NCI-H2029 (cell line): ENCODE measurements around the gene KRT72.

Source experiments
- DNase-seq: peaks from one replicate; lab custom pipeline; 2025; lab: John Stamatoyannopoulos, UW

Gene KRT72

DNA sequence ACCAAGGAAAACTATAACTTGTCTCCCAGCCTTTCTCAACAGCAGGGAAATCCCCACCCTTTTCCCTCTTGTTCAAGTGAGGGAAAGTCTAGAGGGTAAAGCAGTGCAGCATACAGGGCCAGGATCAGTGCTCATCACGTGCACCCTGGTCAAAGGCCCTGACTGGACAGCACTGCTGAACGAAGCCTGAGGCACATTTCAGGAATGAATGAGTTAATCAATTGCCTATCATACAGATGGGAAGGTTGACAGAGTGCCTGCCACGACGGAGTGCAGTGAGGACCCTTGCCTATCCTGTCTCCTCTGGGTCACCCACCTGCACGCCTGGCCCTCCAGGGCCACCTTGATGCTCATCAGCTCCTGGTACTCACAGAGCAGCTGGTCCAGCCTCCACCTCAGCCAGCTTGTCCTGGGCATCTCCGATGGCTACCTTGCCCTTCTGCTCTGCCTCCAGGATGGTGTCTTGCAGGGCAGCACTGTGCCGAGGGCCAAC, 28.8 kb upstream of the KRT72 start:
- DNase-seq: no peak

DNA sequence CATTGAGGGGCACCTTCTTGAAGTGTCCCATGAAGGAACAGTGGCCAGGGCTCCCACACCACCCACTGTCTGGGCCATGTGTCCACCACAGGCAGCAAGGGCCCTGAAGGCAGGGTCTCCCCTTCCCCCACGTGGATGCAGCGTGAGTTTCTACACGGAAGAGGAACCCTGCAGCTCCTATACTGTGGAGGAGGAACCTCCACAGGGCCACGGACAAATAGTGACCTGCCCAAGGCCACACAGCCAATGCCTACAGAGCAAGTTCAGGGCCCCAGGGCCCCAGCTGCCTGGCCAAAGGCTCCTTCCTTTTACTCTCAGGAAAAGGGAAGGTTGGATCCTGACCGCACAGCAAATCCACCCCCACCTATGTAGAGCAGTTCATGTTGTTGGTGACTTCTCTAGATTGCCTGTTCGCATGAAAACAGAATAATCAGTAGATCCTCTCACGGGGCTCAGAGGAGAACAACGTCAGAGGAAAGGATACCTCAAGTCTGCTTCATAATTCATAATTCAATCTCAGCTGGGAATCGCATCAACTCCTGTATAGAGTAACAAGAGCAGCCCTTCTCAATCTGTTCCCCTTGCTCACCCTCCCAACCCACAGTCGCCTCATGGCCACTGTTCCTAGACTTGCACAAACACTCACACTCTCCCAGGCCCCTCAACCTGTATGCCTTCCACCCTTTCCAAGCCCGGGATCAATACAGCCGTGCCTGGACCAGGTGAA, 28.2 kb upstream of the KRT72 start:
- DNase-seq: no peak

DNA sequence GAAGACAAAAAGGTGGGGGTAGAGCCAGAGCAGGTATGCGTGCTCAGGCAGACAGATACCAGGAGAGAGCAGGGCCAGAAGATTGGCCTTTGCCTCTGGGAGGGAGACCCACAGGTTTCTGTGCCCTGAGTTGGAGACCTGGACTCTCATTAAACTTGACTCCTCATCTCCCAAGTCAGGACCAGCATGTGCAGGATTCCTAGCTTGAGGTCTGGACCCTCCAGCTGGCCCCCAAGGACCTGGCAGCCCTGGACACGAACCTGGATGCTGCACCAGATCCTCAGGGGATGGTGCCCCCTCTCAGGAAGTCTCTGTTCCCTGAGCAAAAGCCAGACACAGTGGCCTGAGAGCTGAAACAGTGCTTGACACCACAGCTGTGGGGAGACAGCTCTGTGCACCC, 27.6 kb upstream of the KRT72 start:
- no peak for DNase-seq

DNA sequence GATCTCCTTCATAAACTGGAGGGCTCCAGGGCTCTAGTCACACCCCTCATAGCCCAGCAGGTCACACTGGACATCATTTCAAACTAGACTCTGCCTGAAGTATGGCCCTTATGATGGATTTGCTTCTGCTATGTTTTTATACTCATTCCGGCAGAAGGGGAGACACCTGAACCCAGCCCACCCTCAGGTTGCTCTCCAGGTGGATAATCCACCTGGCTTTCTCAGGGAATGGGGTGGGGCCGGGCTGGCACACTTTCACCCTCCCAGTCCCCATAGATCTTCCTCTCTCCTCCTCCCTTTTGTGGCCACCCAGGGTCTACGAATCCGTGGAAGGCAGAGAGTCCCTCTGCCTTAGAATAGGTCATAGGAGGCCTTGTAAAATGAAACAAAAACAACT, 26.8 kb upstream of the KRT72 start:
- no peak for DNase-seq

DNA sequence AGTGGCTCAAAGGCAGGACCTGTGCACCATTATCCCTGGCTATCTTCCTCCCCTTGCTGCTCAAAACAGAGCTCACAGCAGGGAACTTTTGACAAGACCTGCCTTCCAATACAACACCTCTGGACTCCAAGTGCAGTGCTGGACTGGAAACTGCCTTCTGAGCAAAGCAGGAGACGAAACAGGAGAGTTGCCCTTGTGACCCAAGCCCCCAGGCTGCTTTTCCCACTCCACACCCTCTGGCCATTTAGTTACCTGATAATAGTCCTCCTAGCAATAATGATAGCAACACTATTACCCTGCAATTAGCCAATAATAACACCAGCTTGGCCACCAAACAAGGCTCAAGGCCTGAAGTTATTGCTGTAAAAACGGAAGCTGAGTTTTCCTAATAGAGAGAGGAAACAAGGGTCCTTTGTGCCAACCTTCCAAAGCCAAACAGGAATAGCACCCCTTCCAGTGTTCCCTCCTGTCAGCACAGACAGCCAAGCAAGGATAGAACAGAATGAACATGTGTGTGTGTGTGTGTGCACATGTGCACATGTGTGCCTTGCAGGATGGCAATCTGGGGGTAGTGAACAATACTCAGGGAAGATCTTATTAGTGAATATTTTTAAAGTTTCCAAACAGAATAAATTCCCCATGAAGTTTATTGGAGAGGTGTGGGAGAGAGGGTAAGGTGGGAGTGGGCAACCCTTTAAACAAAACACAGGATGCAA, 26.3 kb upstream of the KRT72 start:
- DNase-seq: no peak

DNA sequence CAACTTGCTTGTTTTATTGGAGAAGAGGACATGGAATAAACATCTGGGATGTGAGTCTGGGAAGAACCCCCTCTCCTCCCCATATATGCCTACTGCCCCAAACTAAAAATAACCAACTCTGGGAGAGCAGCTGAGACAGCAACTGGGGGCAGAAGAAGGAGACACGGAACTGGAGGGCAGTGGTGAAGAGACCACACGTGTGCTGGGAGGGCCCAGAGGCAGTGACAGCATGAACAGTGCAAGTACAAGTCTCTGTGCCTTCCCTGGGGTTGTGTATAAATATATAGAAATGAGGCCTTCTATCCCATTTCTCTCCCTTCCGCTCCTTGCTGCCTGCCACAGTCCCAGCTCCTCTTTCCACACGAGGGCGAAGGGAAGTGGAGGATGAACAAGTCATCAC, 21.1 kb upstream of the KRT72 start:
- no peak for DNase-seq

DNA sequence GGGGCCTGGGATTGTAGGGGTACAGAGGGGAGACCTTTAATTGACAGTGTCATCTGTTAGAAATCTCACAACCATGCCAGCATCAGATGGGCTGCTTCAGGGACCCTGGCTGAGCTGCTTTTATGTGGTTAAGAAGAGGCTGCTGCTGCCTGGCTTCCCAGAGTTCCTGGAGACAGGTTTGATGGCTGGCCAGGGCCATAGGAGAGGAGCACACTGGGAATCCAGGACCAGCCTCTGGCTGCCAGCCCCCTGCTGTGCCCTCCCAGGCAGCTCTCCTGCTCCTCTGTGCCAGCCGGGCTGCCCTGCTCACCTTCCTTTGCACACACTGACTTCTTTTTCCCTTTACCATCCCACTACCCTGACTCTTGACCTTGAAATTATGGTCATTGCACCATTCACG, 17.6 kb upstream of the KRT72 start:
- DNase-seq: no peak

DNA sequence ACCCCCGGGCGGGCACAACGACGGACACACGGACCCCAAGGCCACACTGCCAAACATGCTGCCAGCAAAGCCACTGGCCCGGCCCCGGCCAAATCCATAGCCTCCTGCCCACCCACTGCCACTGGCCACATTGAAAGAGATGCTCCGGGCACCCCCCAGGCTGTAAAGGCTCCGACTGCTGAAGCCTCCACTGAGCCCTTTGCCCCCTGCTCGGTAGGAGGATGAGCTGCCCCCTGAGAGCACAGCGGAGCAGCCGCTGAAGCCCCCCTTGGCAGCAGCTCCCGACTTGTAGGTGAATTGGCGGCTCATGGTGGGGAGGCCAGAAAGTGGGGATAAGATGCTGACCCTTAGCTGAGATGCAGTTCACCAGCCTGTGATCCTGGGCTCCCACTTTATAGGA, 17.0 kb upstream of the KRT72 start, which contains the start of gene KRT73:
KRT73 (minus strand) TSS at position 344 of the 400 bp plus-strand sequence; CDS start at position 309, 35 bp downstream.
- no peak for DNase-seq

DNA sequence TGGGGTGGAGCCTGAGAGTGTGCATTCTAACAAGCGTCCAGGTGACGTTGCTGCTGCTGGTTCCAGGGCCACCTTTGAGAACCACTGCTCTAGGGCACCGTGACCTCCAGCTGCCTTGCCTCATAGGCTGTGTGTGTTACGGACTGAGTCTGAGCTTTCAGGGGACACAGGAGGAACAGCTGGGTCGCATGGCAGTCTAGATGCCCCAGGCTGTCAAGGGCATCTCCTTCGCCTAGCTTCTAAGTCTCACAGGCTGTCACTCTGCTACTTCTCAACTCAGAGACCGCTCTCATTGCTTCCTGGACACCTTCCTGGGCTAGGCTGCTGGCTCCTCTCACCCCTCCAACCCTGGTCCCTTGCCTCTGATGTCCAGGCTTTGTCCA, 16.1 kb upstream of the KRT72 start:
- DNase-seq: no peak

DNA sequence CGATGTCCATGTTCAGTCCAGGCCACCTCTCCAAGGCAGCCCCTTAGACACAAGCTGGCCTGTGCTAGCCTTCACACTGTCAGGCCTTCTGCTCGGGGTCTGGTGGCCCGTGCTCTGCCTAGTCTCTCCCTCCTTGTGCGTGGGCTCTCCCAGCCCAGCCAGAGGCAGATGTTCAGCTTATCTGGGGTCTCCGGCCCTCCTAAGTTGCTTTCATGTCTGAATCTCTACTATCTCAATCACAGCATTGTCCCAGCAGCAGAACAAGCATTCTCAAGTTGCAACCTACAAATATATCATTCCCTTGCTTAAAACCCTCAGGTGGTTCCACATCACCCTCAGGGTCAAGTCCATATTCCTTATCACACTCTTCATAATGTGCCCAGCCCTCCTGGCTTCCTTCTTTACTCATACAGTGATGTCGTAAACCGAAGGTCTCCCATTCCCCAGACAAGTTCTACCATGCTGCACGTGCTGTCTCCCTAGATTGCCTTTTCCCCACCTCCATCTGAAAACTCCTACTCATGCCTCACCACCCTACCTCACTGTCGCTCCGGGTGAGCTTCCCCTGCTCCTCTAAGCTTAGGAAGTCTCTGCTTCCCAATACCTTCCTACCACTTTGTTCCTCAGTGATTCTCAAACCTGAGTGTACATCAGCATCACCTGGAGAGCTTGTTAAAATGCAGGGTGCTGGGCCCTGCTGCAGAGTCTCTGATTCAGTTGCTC, 15.6 kb upstream of the KRT72 start:
- no peak for DNase-seq

DNA sequence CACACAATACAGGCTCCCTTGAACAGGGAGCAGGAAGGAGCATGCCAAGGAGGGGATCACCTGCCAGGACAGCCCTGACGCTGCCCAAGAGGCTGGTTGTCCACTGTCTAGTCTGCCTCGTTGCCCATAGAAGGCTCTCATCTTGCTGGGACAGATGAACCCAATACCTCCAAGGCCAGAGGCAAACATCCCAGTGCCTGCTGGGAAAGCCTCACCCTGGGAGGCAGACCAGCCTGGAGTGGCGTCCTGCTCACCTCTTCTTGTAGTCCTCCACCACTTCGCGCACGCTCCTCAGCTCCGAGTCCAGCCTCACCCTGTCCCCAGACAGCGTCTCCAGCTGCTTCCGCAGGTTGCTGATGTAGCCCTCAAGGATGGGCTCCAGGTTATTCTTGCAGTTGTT, 14.6 kb upstream of the KRT72 start:
- no peak for DNase-seq

DNA sequence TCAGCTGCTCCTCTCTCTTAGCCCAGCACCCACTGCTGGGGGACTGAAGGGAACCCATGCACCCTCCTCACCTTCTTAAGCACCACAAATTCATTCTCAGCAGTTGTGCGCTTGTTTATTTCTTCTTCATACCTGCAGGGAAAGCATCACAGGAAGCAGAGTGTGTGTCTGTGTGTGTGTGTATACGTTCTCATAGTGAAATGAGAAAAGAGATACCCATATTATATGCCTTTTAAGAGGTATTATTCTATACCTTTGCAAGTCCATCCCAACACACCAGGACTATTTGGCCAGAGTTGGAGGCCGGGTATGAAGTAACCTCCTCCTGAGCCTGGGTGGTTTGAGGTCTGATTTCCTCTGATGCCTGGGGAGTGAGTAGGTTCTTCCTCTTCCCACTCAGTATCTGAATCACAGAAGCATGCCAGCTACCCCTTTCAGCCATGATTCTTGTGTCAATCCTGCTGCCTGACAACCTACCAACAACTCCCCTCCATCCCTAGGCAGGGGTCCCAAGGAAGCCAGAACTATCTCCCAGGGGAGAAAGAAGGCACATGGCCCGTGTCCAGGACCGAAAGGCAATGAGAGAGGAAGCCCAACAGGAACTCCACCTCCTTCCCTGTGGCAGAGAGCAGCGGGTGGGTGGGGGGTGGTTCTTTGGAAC, 14.1 kb upstream of the KRT72 start:
- no peak for DNase-seq

DNA sequence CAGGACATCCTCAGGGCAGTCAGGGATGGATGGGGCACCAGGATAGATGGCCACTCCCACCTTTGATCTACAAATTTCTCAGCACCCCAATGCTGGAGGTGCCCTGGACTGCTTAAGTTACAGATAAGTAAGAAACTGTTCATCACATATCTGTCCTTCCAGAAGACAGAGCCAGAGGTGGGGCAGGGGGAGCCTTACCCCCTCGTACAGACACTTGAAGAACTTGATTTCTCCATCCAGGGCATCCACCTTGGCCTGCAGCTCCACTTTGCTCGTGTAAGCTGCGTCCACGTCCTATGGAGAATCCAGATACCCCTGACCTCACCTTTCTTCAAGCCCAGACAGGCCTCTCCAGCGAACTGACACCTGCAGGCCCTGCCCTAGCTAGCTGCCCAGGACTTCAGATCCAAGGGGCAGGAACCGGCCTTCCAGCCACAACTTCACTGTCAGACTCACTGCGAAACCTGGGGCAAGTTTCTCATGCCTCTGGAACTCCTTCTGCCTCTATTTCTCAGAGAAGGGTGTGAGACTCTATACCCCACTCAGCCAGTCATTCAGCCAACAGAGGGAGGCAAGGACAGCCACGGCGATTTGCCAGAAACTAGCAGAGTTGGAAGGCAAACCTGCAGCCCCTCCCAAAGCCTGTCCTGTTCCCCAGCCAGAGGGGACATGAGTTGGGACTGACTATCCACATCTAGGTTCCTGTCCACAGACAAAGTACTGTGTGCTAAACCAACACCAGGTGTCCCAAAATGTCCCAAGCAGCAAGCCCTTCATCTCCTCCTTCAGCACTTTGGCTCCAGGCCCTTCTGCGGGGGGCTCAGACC, 13.3 kb upstream of the KRT72 start:
- no peak for DNase-seq

DNA sequence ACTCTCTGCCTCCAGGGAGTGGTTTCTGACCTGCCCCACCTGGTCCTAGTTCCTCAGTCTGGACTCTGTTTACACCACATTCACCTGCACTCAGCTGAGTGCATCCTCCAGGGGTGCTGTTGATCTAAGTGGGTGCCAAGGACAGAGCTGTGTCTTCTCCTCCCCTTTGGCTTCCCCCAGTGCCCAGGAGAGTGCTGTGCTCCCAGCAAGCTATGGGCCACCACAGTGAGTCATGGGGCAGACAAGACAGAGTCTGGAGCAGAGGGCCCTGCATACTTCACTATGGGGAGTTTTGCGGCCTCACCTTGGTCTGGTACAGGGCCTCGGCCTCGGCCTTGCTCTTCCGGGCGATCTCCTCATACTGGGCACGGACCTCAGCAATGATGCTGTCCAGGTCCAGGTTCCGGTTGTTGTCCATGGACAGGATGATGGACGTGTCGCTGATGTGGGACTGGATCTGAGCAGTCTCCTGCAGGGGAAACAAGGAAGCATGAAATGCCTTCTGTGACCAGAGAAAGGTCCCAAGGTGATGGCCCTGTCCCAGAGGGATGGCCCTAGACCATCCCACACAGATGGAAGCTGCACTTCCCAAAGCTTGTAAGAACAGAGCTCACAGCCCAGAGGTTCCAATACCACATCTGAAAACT, 12.2 kb upstream of the KRT72 start:
- no peak for DNase-seq

DNA sequence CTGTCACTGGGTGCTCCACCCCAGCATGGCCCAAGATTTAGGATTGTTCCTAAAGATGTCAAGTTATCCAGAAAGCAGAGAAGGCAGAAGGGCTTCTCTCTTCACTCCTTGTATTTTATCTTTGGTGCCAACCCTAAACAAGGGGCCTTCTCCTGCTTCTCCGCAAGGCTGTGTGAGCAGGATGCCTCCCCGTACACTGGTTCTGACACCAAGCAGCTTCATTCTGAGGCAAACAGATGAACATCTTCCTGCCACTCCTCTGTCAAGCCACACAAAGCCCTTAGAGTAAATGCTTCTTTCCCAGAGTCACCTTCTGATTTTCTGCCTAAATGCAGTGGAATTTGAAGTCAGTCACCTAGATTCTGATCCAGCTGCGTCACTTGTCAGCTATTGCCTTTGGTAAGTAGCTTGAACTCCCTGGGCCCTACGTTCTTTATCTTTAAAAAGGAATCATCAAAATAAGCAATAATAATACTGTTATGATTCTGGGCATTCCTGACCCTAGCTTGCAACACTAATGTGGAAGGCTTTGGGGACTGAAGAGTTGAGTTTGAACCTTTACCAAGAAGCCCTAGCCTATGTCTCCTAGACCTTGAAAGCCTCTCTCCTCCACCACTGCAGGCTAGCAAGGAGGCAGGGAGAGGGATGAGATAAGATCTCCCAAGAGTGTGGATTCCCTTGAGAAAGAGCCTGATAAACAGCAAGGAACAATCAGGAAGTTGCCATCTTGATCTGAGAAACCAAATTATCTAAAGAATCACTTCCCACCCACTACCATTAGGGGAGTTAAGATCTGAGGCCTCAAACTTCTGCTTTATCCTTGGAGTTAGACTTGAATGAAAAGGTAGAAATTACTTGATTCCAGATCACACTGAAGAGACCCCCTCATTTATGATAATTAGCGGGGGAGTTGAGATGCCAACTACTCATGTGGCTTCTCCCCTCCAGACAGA, 11.4 kb upstream of the KRT72 start:
- no peak for DNase-seq

DNA sequence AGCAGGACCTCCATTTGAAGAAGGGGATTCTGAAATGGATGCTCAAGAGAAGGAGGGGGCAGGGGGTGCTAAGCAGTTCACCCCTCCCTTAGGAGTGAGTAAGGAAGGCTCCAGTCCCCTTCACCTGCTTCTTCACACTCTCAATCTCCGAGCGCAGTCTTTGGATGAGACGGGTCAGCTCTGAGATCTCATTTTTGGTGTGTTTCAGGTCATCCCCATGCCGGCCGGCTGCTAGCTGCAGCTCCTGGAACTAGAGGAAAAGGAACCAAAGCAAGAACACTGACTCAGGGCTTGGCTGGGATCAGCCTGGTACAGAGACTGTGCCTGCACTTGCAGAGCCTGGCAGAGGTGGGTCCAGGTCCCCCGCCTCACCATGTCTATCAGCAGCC, 9.8 kb upstream of the KRT72 start:
- no peak for DNase-seq

DNA sequence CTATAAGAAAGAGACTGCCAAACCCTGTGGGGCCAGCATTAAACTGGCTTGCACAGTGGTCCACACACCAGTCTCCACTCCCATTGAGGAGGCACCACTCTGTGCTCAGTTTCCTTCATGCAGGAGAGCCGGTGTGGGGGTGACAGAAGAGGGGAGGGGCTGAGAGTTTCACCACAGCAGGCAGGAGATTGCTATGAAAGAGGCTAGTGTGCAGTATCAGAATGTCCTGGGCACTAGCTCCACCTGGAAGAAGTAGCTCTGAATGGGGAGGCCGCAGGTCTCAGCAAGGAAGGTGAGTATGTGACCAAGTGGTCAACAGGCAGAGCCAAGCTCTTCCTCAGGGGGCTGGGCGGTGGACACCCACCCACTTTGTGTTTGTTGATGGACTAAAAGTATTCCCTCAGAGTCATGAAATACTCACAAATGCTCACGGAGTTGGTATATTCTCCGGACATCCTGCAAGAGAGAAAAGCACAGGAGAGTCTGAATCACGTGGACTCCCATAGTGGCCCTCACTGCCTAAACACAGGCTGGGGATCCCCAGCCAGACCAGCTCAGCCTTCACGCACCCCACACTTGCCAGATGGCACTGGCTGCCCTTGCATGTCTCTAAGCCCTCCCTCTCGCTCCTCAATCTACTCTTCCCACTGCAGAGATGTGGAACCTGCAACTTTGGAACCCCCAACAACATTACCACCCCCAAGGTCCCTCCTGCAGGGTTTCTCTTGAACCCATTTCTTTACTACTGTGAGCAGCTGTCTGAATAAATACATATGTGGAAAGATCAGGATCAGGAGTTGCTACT, 7.8 kb upstream of the KRT72 start:
- DNase-seq: no peak

DNA sequence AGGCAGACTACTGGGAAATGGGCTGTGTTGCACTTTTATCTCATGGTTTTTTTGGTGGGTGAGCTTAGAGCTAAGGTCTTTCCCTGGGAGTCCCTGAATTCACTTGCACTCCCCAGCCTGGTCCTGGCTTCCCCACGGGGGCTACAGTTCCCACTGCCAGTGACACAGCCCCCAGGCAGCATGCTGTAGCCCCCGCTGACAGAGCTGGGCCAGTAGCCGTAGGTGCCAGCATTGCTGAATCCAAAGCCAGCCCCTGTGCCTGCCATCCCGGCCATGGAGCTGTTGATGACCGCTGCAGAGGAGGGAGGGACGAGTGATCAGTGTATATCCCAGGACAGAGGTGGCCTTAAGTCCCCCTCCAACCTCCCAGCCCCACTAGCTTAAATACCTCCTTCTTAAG, 6.9 kb upstream of the KRT72 start:
- DNase-seq: no peak

DNA sequence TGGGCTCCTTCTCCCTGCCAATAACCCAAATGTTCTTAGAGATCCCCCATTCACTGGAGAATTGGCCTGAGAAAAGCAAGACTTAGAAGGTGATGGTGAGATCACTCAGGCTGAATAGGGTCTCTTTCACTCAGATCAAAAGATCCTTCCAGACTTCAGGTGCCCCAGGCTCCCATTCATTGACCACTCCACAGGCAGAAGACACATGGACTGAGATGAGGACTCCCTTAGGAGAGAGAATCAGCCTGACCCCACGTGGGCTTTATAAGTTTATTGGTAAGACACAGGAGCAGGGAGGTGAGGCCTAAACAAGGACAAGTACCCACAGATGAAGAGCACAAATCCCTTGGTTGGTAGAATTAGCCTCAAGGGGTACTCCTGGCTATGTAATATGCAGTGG, 6.1 kb upstream of the KRT72 start:
- no peak for DNase-seq
